Right lobe of liver (tissue), 6 donors: Measurements from ENCODE around the gene SLC35C1. TPM values are rescaled to one million over a fixed set of nuclear protein-coding genes. Genes with fewer than 3 reads are reported as not detected.

Source experiments
- ATAC-seq, 4 donors: fragments of 200-7000 bp; cut with Tn5 transposase; one replicate each; pipeline ENCODE4 v1.9.1; 2020; ENCODE audit warnings: mild to moderate bottlenecking in 4 of 4, moderate library complexity in 4 of 4
- DNase-seq, 3 donors: peaks; one replicate each; pipeline ENCODE4 v3.0.0-alpha.2; 2020
- H3K27ac ChIP-seq, 3 donors: fragments of 200-600 bp; one replicate each; pipeline ENCODE4 v1.8.0; 2022
- H3K27me3 ChIP-seq, 2 donors: fragments of 200-600 bp; one replicate each; pipeline ENCODE4 v1.8.0; 2022
- H3K36me3 ChIP-seq, 4 donors: fragments of 200-600 bp; sonication (generic) in 1 of 4; one replicate each; pipeline versions ENCODE4 v1.5.1 to v1.8.0; 2017 to 2022; ENCODE audit warnings: control low read depth in 1 of 4
- H3K4me1 ChIP-seq, 4 donors: fragments of 200-600 bp; sonication (generic) in 1 of 4; one replicate each; pipeline versions ENCODE4 v1.5.1 to v1.8.0; 2017 to 2022; ENCODE audit warnings: control low read depth in 1 of 4
- H3K4me3 ChIP-seq, 3 donors: fragments of 200-600 bp; one replicate each; pipeline ENCODE4 v1.8.0; 2022
- H3K9me3 ChIP-seq, 4 donors: fragments of 200-600 bp; sonication (generic) in 1 of 4; one replicate each; pipeline versions ENCODE4 v1.5.1 to v1.8.0; 2017 to 2022; ENCODE audit warnings: control low read depth in 1 of 4
- CTCF ChIP-seq, 4 donors: fragments of 200-600 bp in 3 of 4; fragments of 450-650 bp in 1 of 4; IDR thresholded peaks; one replicate each; pipeline versions ENCODE4 v1.5.1 to v1.8.0; 2016 to 2022; ENCODE audit warnings: antibody characterized with exemption in 4 of 4, mild to moderate bottlenecking in 2 of 4
- POLR2A ChIP-seq: fragments of 450-650 bp; IDR thresholded peaks from one replicate; pipeline ENCODE4 v1.6.1; 2017; ENCODE audit warnings: antibody characterized with exemption, mild to moderate bottlenecking
- WGBS: methylation state at CpG from one replicate; pipeline ENCODE4 v1.1.6; 2018; ENCODE audit warnings: low coverage, low lambda C conversion rate; ENCODE audit not compliant: insufficient coverage; ENCODE audit errors: missing lambda C conversion rate; 5-methylcytosine and 5-hydroxymethylcytosine counted together
- intact Hi-C, 2 donors: fragments of 100-400 bp; cut with DNase I; formaldehyde crosslinking; loops; one replicate each; pipeline versions ENCODE4 v1.11.2 to v1.14.1; 2022
- total RNA-seq, 6 experiments: library from RNA; depleted of rRNA in 2 of 6; stranded (reverse); fragments of >200 nt in 2 of 6; fragmentation: NEBNext Ultra II Directional in 3 of 6; extraction: Animal tissue kit (Norgen Biotek cat#: 25700) in 3 of 6; gene quantifications; one replicate each; pipeline versions ENCODE4 v1.1.0 to v1.2.4, GENCODE V29; 2016 to 2023
- donor health status: DM: no; HTN: yes; CAD: no.
- donor health status: DM: no; HTN: no; CAD: no.
- donor health status: DM: no; HTN: no; CAD: no.
- donor health status: DM: no; HTN: yes; CAD: no.
- donor health status: DM: no; HTN: yes; CAD: no.

Gene SLC35C1
- total RNA-seq, 6 experiments from 2014 or later = 11.6 to 134 (median 83.9) TPM

GRCh38 chr11:45812581-45813548, 7.9 kb downstream of the SLC35C1 start:
- Histone ChIP-seq H3K36me3 (peaks cover 4 to 30% (median 18%) of the 10 kb centered on the region in 4 donors), H3K27me3 (no peaks in the 10 kb centered on the region), H3K9me3 (no peaks in the 10 kb centered on the region), H3K4me1 (peaks cover 0 to 9% (median 3%) of the 10 kb centered on the region in 4 donors), H3K27ac (no peak overlapping the region), H3K4me3 (no peak overlapping the region)
- TF ChIP-seq POLR2A (peak; percentile 18), CTCF (IDR thresholded peaks at IDR 0.05) (no peak)
- 68% methylated on average over 5 of the region's 7 CpGs for WGBS
- DNase-seq (no peak), ATAC-seq (peak in 3 of 4 donors; percentile 19 to 22 (median 20))
- intact Hi-C loops = no loop called here

- no peak overlapping the region for H3K27ac ChIP-seq
- H3K4me1 ChIP-seq = no peaks in the 10 kb centered on the region
- no peaks in the 10 kb centered on the region for H3K27me3 ChIP-seq
- ATAC-seq = peak in 2 of 4 donors; percentile 3 to 23
- WGBS = 87% methylated on average over 3 of the region's 3 CpGs
- TF ChIP-seq POLR2A = no peak
- TF ChIP-seq CTCF (IDR thresholded peaks at IDR 0.05) = no peak
- DNase-seq = no peak
- no peaks in the 10 kb centered on the region for H3K9me3 ChIP-seq
- no peak overlapping the region for H3K4me3 ChIP-seq
- intact Hi-C loops = no loop called here
- H3K36me3 ChIP-seq = peaks cover 2 to 15% (median 10%) of the 10 kb centered on the region in 4 donors
These were observed 10.8 kb downstream of the SLC35C1 start for GRCh38 chr11:45815747-45816146.

- TF ChIP-seq POLR2A (no peak), CTCF (IDR thresholded peaks at IDR 0.05) (no peak)
- Histone ChIP-seq H3K9me3 (no peaks in the 10 kb centered on the region), H3K27me3 (no peaks in the 10 kb centered on the region), H3K36me3 (peaks cover 0 to 6% (median 3%) of the 10 kb centered on the region in 4 donors), H3K27ac (no peak overlapping the region), H3K4me1 (no peaks in the 10 kb centered on the region), H3K4me3 (no peak overlapping the region)
- intact Hi-C loops = no loop called here
- DNase-seq = peak in 2 of 3 donors; percentile 39 to 54
- ATAC-seq = peak; percentile 40 to 69 (median 65)
- WGBS = 51% methylated on average over 2 of the region's 3 CpGs
These were observed 11.7 kb downstream of the SLC35C1 start for GRCh38 chr11:45816614-45817013.

- TF ChIP-seq POLR2A (no peak), CTCF (IDR thresholded peaks at IDR 0.05) (no peak)
- Histone ChIP-seq H3K9me3 (no peaks in the 10 kb centered on the region), H3K36me3 (peaks cover 0 to under 1% (median 0%) of the 10 kb centered on the region in 4 donors), H3K27ac (no peak overlapping the region), H3K4me3 (no peak overlapping the region), H3K27me3 (no peaks in the 10 kb centered on the region), H3K4me1 (no peaks in the 10 kb centered on the region)
- ATAC-seq = no peak
- WGBS = no CpG with 5 or more reads among the region's 7 CpGs
- intact Hi-C loops = no loop called here
- DNase-seq = peak in 1 of 3 donors; percentile 17
These were observed 12.2 kb downstream of the SLC35C1 start for GRCh38 chr11:45817191-45817590.
